Measurements from ENCODE around the gene HIRA. TPM values are rescaled to one million over a fixed set of nuclear protein-coding genes. Genes with fewer than 3 reads are reported as not detected.

Gene HIRA
- polyA plus RNA-seq, 1 donor from 2014 or later = 38.1 TPM

GRCh38 chr22:19467912-19468311 lies 36.4 kb upstream of the HIRA start:
- H2AFZ ChIP-seq (ENCODE audit: low read depth, low read length) = no peak overlapping the region
- no peaks in the 10 kb centered on the region for H3K79me2 ChIP-seq (replicated peaks; ENCODE audit: insufficient read depth, low read length)
- no peak overlapping the region for H3K27ac ChIP-seq (ENCODE audit: low read length)
- H3K9me3 ChIP-seq (ENCODE audit: low read length) = no peaks in the 10 kb centered on the region
- H3K4me2 ChIP-seq (ENCODE audit: low read length) = no peak overlapping the region
- H3K9ac ChIP-seq (ENCODE audit: low read length) = no peak overlapping the region
- TF ChIP-seq EZH2 (IDR thresholded peaks at IDR 0.05; ENCODE audit: borderline replicate concordance, insufficient read depth, low read length, poor library complexity, severe bottlenecking) (no peak), CTCF (IDR thresholded peaks at IDR 0.05; ENCODE audit: poor library complexity, severe bottlenecking) (no peak), EP300 (conservative IDR thresholded peaks at IDR 0.05; ENCODE audit: poor library complexity, severe bottlenecking) (no peak)
- H3K36me3 ChIP-seq (ENCODE audit: insufficient read depth, low read length) = peaks cover under 1% of the 10 kb centered on the region
- H3K4me3 ChIP-seq (ENCODE audit: low read length) = no peak overlapping the region
- no peaks in the 10 kb centered on the region for H3F3A ChIP-seq (ENCODE audit: insufficient read depth, low read length, poor library complexity, severe bottlenecking)
- no peaks in the 10 kb centered on the region for H3K9me2 ChIP-seq (ENCODE audit: insufficient read depth, low read length)
- no peaks in the 10 kb centered on the region for H4K20me1 ChIP-seq (ENCODE audit: insufficient read depth)
- H3K27me3 ChIP-seq (ENCODE audit: insufficient read depth, low read depth, low read length) = no peaks in the 10 kb centered on the region

GRCh38 chr22:19466848-19467752 lies 35.6 kb upstream of the HIRA start:
- H4K20me1 ChIP-seq (ENCODE audit: insufficient read depth) = no peaks in the 10 kb centered on the region
- H3K9ac ChIP-seq (ENCODE audit: low read length) = no peak overlapping the region
- H3K4me3 ChIP-seq (ENCODE audit: low read length) = no peak overlapping the region
- H3K9me3 ChIP-seq (ENCODE audit: low read length) = no peaks in the 10 kb centered on the region
- no peak overlapping the region for H3K4me2 ChIP-seq (ENCODE audit: low read length)
- H3K79me2 ChIP-seq (replicated peaks; ENCODE audit: insufficient read depth, low read length) = no peaks in the 10 kb centered on the region
- no peak overlapping the region for H3K27ac ChIP-seq (ENCODE audit: low read length)
- TF ChIP-seq POLR2AphosphoS5 (IDR thresholded peaks at IDR 0.05) = no peak
- no peak for TF ChIP-seq EZH2 (IDR thresholded peaks at IDR 0.05; ENCODE audit: borderline replicate concordance, insufficient read depth, low read length, poor library complexity, severe bottlenecking)
- TF ChIP-seq SMC3 (conservative IDR thresholded peaks at IDR 0.05; ENCODE audit: poor library complexity) = no peak
- TF ChIP-seq MXI1 (conservative IDR thresholded peaks at IDR 0.05; ENCODE audit: poor library complexity, severe bottlenecking) = no peak
- no peak for TF ChIP-seq REST (IDR thresholded peaks at IDR 0.05; ENCODE audit: borderline replicate concordance)
- no peak for TF ChIP-seq EP300 (conservative IDR thresholded peaks at IDR 0.05; ENCODE audit: poor library complexity, severe bottlenecking)
- no peak for TF ChIP-seq TAF1 (IDR thresholded peaks at IDR 0.05; ENCODE audit: low read depth)
- TF ChIP-seq RAD21 (conservative IDR thresholded peaks at IDR 0.05) = no peak
- no peak for TF ChIP-seq CTCF (IDR thresholded peaks at IDR 0.05; ENCODE audit: poor library complexity, severe bottlenecking)
- H3F3A ChIP-seq (ENCODE audit: insufficient read depth, low read length, poor library complexity, severe bottlenecking) = no peaks in the 10 kb centered on the region
- H3K9me2 ChIP-seq (ENCODE audit: insufficient read depth, low read length) = no peaks in the 10 kb centered on the region
- no peaks in the 10 kb centered on the region for H3K36me3 ChIP-seq (ENCODE audit: insufficient read depth, low read length)
- H3K27me3 ChIP-seq (ENCODE audit: insufficient read depth, low read depth, low read length) = no peaks in the 10 kb centered on the region
- H2AFZ ChIP-seq (ENCODE audit: low read depth, low read length) = no peak overlapping the region

All from neural cell (in vitro differentiated cells).